K562 (cell line): ENCODE data around the gene POP5. TPM values are rescaled to one million over a fixed set of nuclear protein-coding genes. Genes with fewer than 3 reads are reported as not detected.
A peak's percentile ranks its signal among the peaks of the same experiment; 100 is the strongest.

Experiments
- DEAF1 ChIP-seq: fragments of 450-650 bp; formaldehyde crosslinking; IDR thresholded peaks from 2 replicates; pipeline ENCODE4 v1.4.0; 2020; ENCODE audit warnings: mild to moderate bottlenecking, moderate library complexity
- GTF3C2 ChIP-seq: IDR thresholded peaks from 3 replicates; pipeline ENCODE4 v1.6.1; 2011; ENCODE audit warnings: borderline replicate concordance, mild to moderate bottlenecking, moderate library complexity; ENCODE audit not compliant: insufficient read length; ENCODE audit errors: extremely low read depth
- MBD1 ChIP-seq: fragments of 250-450 bp; sonication (Bioruptor Pico); IDR thresholded peaks from 2 replicates; pipeline ENCODE4 v1.8.0; 2022; ENCODE audit warnings: inconsistent platforms
- MXI1 ChIP-seq: IDR thresholded peaks from 2 replicates; pipeline ENCODE4 v1.6.1; 2011; ENCODE audit warnings: low read depth, mild to moderate bottlenecking, improper control_type of control experiment, low read length
- MYC ChIP-seq, 2 experiments: fragments of 250-450 bp in 1 of 2; sonication (Bioruptor Pico) in 1 of 2; IDR thresholded peaks; 2 replicates each; pipeline versions ENCODE4 v1.5.1 to v1.6.1; 2012 to 2021; ENCODE audit warnings: low read depth in 2 of 2, borderline replicate concordance in 1 of 2, improper control_type of control experiment in 1 of 2, low read length in 1 of 2, mild to moderate bottlenecking in 1 of 2, moderate library complexity in 1 of 2
- RAD51 ChIP-seq: fragments of 450-650 bp; IDR thresholded peaks from 2 replicates; pipeline ENCODE4 v1.7.1; 2016; ENCODE audit warnings: low read depth, mild to moderate bottlenecking, borderline replicate concordance
- SMAD2 ChIP-seq: fragments of 150-350 bp; IDR thresholded peaks from 2 replicates; pipeline ENCODE4 v1.6.1; 2014; ENCODE audit warnings: low read depth, mild to moderate bottlenecking, low read length
- TCF7L2 ChIP-seq: fragments of 150-350 bp; IDR thresholded peaks from 2 replicates; pipeline ENCODE4 v1.6.1; 2016; ENCODE audit warnings: low read depth, mild to moderate bottlenecking, low read length, moderate library complexity
- TEAD2 ChIP-seq: fragments of 450-650 bp; IDR thresholded peaks from 2 replicates; pipeline ENCODE4 v1.6.1; 2016; ENCODE audit warnings: missing genetic modification characterization, control low read depth, missing compliant biosample characterization
- TSHZ1 ChIP-seq: fragments of 250-450 bp; sonication (Bioruptor Pico); IDR thresholded peaks from 2 replicates; pipeline ENCODE4 v1.4.0; 2020; ENCODE audit warnings: mild to moderate bottlenecking, moderate library complexity
- ZNF518B ChIP-seq: fragments of 250-450 bp; sonication (Bioruptor Pico); IDR thresholded peaks from 2 replicates; pipeline ENCODE4 v1.5.0; 2021; ENCODE audit warnings: mild to moderate bottlenecking, moderate library complexity
- ZNF644 ChIP-seq: fragments of 200-800 bp; sonication (Bioruptor generic); IDR thresholded peaks from 2 replicates; pipeline ENCODE4 v1.6.1; 2016; ENCODE audit warnings: low read depth, missing genetic modification characterization, missing compliant biosample characterization
- polyA plus RNA-seq, 8 experiments: library from polyadenylated mRNA; depleted of rRNA in 4 of 8; stranded (reverse) in 5 of 8; unstranded in 3 of 8; fragments of >200 nt; fragmentation: Nextera tagmentation in 2 of 8; fragmentation: Illumina TruSeq in 1 of 8; extraction: Ambion mirVana in 2 of 8; extraction: Trizol in 1 of 8; gene quantifications; 2 replicates each; pipeline versions ENCODE4 v1.2.1 to v1.2.3, GENCODE V29; 2011 to 2014; ENCODE audit warnings: inconsistent platforms in 1 of 8, missing spikeins in 1 of 8
- total RNA-seq, 7 experiments: library from RNA; depleted of rRNA in 6 of 7; stranded (reverse); fragments of >200 nt in 6 of 7; fragmentation: Illumina TruSeq in 2 of 7; extraction: Trizol in 2 of 7; gene quantifications; 2 replicates each; pipeline versions ENCODE4 v1.2.1 to v1.2.3, GENCODE V29; 2011 to 2021; ENCODE audit warnings: low replicate concordance in 1 of 7

The POP5 gene
- total and polyA plus RNA-seq, 9 of the 15 experiments (the other 6 are each of a cell fraction or from before 2014, with no cell fraction given), result 57.5 to 253 (median 73.8) TPM

- TF ChIP-seq ZNF518B (CRISPR knock-in tag) (no peak), GTF3C2 (no peak), TEAD2 (tag) (no peak), SMAD2 (no peak), RAD51 (no peak), MBD1 (CRISPR knock-in tag) (no peak), TCF7L2 (no peak), TSHZ1 (no peak), MYC (IDR thresholded peaks at IDR 0.05; ENCODE audit: low read depth, low read length) (peak; percentile 81; the same call in 1 of the 2 replicates), MYC (CRISPR knock-in tag; IDR thresholded peaks at IDR 0.05; ENCODE audit: borderline replicate concordance, low read depth) (no peak), DEAF1 (CRISPR knock-in tag) (no peak), MXI1 (no peak), ZNF644 (peak; percentile 59; the same call in 1 of the 2 replicates)
These were observed 52.2 kb downstream of the POP5 start, which contains the start of gene COQ5 (continued) for GRCh38 chr12:120528861-120529525.
